ENCODE results near the gene NEDD4.

DNA sequence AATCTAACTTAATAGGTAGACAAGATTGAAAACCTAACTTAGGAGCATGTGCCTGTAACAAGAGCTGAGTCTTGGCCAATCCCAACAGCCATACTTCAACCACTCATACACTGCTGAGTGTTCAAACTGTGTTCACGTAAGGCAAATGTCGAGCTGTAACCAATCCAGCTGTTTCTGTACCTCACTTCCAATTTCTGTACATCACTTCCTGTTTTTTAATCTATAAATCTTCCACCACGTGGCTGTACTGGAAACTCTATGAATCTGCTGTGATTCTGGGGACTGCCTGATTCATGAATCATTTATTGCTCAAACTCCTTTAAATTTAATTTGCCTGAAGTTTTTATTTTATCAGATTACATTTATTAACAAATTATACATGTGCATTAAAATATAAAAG lies 44.6 kb upstream of the NEDD4 start:
- TF ChIP-seq, protein P1, sequence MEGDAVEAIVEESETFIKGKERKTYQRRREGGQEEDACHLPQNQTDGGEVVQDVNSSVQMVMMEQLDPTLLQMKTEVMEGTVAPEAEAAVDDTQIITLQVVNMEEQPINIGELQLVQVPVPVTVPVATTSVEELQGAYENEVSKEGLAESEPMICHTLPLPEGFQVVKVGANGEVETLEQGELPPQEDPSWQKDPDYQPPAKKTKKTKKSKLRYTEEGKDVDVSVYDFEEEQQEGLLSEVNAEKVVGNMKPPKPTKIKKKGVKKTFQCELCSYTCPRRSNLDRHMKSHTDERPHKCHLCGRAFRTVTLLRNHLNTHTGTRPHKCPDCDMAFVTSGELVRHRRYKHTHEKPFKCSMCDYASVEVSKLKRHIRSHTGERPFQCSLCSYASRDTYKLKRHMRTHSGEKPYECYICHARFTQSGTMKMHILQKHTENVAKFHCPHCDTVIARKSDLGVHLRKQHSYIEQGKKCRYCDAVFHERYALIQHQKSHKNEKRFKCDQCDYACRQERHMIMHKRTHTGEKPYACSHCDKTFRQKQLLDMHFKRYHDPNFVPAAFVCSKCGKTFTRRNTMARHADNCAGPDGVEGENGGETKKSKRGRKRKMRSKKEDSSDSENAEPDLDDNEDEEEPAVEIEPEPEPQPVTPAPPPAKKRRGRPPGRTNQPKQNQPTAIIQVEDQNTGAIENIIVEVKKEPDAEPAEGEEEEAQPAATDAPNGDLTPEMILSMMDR (IDR thresholded peaks at IDR 0.05; ENCODE audit: low read depth, low read length, poor library complexity, severe bottlenecking): no peak
- no peak for TF ChIP-seq EZH2phosphoT487 (IDR thresholded peaks at IDR 0.05; ENCODE audit: borderline replicate concordance, low read length)
